IPS-NIHi7 (cell line): Measurements from ENCODE around the gene HYDIN.
"Not testable (repeated sequence)": the region's sequence is repeated elsewhere in the genome, so short reads cannot be mapped to it uniquely, and the experiment has no call there.

Source experiments
- DNase-seq: peaks from one replicate; pipeline ENCODE4 v3.0.0; 2012; ENCODE audit warnings: mixed read lengths; ENCODE audit errors: extremely low spot score

The HYDIN gene

DNA sequence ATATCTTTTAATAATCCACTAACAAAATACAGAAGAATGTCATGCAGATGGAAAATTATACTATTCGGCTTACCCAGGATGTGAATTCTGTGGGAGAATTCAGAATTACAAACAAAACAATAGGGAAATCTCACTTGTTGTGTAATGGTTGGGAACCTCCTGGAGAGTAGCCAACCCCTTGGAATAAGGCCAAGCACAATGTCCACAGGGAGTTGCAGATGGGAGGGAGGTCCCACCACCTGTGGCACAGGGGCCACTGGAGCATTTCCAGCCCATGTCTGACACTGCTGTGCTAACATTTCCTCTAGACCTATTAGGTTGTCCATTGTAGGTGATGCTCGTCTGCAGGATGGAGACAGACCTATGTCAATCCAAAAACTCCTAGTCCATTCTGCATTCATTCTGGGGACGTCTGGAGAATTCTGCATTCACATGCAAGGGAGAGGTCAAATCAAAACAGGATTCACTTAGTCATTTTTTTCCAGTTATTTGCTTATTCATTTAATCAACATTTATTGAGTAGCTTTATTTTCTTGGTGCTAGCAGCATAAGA, 120.8 kb downstream of the HYDIN start:
- DNase-seq: not testable (repeated sequence)

DNA sequence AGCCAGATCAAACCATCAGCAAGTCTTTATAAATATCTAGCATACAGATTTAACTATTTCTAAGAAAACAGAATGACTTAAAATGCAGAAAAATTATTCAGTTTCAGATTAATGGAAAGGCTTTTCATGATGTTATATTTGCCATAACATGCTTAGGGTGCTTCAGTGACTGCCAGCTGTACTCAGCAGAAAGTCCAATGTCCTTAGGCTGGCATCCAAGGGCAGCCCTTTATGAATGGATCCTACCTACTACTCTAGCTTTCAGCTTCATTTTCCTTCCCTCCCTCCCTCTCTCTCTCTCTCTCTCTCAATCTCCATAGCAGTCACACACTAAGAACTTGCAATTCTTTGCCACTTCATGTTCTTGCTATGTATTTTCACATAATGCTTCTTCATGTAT, 124.6 kb downstream of the HYDIN start:
- DNase-seq: not testable (repeated sequence)

DNA sequence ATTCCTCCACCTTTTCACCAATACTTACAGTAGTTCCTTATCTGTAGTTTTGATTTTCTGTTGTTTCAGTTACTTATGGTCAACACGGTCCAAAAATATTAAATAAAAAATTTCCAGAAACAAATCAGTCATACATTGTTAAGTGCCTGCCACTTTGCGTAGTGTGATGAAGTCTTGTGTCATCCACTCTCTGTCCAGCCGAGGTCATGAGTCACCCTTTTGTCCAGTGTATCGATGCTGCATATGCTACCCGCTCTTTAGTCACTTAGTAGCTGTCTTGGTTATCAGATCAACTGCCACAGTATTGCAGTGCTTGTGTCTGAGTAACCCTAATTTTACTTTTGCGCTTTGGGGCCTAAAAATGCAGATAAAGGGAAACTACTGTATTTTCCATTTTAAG, 146.9 kb downstream of the HYDIN start:
- DNase-seq: not testable (repeated sequence)

DNA sequence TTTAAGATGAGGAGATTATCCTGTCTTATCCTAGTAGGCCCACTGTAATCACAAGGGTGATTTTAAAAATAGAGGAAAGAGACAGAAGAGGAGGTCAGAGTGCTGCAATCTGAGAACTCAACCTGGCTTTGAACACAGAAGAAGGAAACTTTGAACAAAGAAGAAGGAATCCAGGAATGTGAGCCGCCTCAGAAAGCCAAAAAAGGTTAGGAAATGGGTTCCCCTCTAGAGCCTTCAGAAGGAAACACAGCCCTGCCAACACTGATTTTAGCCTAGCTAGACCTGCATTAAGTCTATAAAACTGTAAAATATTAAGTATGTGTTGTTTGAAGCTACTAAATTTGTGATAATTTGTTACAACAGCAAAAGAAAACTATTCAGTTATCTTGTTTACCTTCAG, 149.7 kb downstream of the HYDIN start:
- not testable (repeated sequence) for DNase-seq

DNA sequence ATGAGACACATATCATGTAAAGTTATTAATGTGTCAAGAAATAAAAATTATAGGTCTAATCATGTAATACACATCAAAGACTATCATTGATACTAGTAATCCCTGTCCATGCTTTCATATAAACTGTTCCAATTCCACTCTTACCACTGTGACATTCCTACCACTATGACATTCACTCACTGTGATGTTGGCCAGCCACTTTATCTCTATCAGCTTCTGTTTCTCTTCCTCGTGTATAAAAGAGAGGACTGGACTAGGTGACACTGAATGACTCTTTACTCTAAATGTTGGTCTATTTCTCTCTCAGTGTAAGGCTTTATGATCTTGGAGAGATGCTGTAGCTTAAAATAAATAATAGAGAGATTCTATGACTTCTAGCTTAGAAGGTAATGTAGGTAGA, 150.3 kb downstream of the HYDIN start:
- DNase-seq: not testable (repeated sequence)

DNA sequence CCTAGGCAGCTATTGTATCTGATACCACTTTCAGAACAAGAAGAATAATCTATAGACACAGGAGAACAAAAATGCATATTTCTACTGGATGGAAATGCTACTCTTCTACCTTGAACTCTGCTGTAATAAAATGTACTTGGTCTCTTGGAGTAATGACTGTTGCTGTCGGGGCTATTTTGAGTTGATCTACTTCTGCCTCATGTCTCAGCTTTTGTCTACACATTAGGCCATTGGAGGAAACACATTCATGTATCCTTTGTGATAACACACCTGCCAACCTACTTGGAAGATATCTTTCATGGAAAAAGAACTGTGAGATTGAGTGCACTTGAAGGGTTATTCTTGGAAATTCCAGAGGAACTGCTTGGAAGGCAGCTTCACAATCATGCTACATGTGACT, 159.9 kb downstream of the HYDIN start:
- DNase-seq: not testable (repeated sequence)

DNA sequence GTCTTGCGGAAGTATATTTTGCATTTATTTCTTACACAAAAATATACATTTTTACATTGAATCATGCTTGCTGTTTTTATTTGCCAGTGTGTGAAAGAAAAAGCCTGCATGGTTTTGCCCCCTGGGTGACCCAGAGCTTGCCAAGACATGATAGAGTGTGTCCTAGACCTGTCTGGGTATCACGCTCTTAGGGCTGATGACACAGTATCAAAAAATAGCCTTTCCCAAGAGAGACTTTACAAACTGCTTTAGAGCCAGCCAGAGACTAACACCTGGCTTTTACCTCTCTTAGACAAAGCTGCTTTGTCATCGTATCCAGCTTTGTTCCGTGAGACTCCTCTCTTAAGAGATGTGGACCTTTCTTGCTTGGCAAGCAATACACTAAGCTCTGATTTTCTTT, 160.7 kb downstream of the HYDIN start:
- DNase-seq: not testable (repeated sequence)

DNA sequence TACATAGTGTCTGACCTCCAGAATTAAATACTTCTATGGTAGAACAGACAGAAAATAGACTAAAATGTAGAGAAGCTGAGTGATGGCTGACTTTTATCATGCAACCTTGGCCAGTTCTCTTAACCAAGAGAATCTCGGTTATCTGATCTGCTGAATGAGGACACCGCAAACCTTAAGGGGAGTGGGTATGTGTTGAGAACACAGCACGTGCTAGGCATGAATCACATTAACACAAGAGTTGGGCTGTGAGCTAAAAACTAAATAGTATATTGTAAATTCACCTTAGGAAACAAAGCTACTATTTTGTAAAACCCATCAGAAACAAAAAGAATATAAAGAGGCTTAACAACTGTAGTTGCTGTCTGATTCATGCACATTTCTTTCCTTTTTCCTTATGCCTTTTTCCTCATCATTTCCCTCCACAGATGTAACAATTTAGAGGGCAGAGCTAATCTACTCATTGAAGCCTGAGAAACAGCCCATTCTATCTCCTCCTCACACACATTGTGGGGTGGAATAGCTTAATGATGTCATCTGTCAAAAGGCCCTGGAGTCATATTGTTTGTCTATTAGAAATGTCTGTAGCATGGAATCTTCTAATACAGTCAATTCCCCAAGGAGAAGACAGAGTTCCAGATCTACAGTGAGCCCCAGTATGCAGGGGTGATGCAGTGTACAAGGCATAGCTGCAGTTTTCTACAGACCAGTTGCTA, 176.5 kb downstream of the HYDIN start:
- not testable (repeated sequence) for DNase-seq

DNA sequence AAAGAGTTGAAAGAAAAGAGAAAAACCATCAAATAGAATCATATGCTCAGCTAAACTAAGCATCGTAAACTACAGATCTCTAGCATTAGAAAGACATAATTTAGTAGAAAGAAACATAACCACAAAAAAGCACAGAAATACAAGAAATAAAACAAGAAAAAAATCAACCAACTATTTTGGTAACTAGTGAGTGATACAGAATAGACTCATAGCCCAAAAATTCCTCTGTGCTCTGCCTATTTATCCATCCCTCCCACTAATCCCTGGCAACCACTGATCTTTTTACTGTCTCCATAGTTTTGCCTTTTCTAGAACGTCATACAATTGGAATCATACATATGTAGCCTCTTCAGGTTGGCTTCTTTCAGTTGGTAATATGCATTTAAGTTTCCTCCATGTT, 180.2 kb downstream of the HYDIN start:
- not testable (repeated sequence) for DNase-seq

DNA sequence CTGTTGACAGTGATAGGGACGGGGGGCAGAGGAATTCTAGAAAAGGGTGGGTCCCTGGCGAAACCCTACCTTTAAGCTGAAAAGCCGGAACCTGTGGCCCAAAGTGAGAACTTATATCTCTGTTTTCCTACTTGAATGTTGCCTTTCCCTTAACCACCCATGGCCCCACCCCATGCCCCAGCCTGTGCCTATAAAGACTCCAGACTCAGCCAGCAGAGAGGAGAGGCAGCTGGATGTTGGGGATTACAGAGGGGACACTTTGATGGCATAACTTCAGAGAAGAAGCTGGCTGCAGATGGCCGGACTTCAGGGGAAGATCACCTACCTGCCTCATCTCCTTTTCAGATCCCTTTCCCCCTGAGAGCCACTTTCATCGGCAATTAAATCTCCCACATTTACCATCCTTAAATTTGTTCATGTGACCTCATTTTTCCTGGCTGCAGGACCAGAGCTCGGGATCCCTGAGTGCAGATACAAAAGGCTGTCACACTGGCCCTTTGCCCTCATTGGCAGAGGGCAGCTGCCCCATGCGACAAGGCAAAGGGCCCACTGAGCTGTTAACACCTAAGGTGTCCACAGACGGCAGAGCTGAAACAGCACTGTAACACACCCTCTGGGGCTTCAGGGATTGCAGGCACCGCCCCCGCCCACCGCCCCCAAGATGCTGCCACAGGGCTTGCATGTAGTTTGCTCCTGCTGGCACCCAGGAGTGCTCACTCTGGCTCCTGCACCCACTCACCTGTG, 191.0 kb downstream of the HYDIN start:
- DNase-seq: not testable (repeated sequence)

DNA sequence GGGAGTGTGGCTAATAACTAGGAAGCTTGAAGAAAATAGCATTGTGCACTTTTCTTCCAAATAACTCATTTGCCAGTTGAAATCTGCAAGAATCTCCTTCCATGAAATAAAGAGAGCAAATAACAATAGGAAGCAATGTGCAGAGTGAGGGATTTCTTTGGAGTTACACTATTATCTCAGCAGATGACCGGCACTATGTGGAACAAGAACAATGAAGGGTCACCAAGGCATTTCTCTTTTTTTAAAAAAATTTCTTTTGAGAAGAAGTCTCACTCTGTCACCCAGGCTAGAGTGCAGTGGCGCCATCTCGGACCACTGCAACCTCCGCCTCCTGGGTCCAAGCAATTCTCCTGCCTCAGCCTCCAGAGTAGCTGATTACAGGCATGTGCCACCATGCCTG, 192.1 kb downstream of the HYDIN start:
- DNase-seq: not testable (repeated sequence)

DNA sequence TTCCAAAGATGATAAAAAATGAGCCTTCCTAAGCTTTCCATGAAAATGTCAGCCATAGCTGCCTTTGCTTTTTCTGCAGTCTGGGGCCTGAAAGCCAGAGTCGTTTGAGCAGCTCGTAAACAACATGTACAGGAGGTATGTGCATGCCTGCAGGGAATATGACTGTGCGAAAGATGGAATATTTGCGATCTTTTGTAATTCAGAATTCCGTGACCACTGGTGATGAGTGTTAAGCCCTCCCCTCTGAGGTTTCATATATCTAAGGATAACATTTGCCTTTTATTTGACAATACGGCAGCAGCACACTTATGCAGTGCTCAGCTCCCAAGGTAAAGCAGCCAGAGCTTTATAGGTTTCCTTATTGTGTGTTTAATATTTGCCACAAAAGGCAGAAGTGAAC, 192.5 kb downstream of the HYDIN start:
- not testable (repeated sequence) for DNase-seq

DNA sequence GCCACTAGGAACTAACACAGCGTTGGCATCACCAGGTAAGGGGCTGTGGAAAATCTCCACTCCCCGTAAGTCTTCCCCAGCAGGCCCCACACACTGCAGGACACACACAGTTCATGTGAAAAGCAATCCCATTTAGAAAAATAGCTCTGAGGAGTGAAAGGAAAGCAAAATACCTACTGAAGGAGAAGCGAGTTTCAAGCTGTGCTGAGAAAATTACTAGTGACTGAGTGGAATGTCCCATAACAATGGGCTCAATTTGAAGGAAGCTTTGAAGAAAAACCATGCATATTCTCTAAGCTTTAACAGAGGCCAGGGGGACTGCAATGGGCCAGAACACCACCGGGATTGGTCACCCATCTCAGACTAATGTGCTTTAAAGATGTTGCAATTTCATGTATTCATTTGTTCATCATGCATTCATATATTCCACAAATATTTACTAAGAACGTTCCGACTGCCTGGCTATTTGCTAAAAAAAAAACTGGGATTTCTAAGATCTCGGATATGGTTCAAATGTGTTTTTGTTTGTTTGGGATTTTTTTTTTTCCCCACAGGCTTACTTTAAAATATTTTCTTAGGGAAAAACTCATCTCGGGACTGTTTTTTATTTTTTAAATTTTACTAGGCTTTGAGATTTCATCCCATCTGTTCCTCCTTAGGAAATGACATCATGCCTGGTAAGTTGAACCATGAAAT, 202.3 kb downstream of the HYDIN start:
- not testable (repeated sequence) for DNase-seq

DNA sequence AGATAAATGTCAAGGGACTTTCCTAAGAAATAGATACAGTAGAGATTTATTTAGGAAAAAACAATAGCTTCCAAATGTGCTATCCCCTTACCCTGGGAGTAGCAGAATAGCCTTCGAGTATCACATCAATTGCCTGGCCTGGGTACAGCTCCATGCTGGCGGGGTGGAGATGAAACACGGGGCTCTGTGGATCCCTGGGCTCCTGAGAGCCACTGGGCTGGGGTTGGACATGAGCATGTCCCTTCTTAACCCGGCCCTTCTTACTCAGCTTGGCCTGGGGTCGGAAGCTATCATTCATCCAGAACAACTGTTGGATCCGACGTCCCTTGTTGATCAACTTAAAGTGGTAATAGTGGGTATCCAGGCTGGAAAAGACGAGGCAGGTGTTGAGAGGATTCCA, 203.0 kb downstream of the HYDIN start:
- DNase-seq: not testable (repeated sequence)

DNA sequence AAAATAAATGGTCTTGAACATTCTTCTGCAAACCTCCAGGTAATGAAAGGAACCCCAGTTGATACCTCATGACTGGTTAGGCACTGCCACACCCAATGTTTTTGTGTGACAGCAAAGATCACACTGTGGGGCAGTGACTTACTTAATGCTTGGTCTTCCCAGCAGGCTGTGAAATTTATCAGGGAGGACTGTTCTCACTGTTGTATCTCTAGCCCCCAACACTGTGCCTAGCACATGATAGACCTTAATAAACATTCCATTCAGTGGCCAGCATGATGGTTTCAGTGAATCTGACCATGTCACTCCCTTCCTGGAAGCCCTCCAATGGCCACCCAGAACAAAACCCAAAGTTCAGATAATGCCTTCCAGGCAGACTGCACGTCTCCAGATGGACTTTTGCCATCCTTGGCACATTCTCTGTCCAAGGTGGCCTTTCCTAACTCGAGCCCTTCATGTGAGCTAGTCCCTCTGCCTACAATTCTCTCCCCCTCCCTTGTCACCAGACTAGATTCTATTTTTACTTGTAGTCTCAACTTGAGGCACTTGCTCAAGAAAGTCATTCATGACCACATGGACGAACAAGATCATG, 206.6 kb downstream of the HYDIN start:
- not testable (repeated sequence) for DNase-seq

DNA sequence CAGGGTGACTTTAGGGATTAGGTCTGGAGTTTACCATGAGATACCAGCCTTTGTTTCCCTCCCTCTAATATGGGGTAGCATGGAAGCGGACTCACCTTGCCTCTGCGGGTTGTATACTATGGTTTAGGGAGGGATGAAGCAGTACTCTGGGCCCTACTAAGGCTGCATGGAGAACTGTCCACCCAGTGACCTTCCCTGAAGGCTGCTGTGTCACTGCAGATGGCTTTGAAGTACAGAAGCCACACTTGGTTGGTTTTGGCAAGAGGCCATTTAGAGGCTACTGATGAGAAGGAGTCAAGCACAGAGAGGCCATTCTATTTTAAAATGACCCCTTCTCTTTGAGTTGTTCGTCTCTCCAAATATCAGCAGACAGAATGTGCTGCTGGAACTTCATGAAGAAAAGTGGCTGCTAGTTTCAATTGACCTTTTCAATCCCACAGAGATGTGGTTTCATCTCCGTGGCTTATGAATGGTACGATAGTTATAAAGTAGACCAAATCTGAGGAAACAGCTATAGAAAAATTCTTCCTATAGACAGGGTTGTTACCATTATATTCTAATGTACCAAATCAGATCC, 208.5 kb downstream of the HYDIN start:
- DNase-seq: not testable (repeated sequence)

DNA sequence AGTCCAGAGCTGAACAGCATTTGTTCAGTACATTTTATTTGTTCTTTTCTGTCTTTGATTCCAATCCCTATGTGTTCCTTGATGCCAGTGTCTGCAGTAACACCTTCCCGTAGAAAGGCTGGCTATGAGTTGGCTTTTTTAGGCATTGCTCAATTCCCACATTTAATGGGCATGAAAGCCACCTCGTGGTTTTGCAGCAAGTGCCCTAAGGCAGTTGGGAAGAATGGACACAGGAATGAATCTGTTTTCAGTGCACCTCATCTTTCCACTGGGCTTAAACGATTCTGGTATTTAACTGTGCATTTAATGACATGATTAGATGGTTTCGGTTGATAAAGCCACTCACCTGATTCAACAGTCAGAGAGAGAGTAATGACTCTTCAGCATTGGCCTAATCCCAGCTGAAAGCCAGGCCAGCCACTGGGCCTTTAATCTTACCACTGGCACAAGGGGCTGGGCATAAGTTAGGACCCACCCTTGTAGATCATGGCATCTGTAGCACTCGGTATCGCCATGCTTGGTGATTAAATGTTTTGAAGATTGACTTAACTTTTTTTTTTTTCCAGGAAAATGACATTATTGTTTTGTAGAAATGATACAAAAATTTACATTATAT, 211.3 kb downstream of the HYDIN start:
- DNase-seq: not testable (repeated sequence)

DNA sequence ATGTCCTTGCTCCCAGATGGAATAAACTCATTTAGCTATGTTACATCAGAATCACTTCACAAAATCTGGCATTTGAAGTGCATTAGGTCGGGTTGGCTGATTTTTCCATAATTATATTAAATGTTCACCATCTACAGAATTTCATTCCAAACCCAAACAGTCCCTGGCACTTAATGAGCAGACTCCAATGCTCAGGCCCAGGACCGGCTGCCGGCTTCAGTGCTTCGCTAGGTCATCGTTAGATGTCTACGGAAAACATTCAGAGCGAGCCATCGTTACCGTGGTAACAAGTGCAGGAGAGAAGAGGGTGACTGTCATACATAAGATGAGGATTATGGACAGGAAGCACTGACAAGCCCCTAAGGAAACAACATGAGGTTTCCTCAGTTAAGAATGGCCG, 215.1 kb downstream of the HYDIN start:
- not testable (repeated sequence) for DNase-seq

DNA sequence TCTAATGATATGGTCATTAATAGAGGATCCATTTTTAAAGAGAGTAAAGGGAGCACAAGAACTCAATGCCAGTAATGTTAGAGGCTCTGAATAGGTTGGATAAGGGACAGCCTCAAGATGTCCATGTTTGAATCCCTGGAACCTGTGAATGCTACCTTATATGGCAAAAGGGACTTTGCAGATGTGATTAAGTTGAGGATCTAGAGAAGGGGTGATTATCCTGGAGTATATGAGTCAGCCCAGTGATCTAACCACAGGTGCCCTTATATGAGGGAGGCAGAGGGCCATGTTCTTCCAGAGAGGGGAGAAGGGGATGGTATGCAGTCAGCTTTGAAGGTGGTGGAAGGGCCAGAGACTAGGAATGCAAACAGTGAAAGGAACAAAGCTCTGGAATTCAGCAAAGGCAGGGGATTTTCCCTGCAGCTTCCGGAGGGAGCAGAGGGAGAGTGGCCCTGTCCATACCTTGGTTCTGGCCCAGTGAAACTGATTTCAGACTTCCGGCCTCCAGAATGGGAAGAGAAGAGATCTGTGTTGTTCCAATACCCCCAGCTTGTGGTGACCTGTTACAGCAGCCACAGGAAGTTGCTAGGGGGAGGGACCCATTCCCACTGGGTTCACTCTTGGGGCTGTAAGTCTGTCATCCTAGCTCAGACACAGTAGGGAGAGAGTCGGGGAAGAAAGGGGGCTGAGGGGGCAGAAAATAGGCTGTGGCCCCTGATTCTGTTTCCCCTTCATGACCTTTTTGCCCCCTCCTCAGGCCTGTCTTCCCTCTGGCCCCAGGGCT, 220.9 kb downstream of the HYDIN start:
- not testable (repeated sequence) for DNase-seq

DNA sequence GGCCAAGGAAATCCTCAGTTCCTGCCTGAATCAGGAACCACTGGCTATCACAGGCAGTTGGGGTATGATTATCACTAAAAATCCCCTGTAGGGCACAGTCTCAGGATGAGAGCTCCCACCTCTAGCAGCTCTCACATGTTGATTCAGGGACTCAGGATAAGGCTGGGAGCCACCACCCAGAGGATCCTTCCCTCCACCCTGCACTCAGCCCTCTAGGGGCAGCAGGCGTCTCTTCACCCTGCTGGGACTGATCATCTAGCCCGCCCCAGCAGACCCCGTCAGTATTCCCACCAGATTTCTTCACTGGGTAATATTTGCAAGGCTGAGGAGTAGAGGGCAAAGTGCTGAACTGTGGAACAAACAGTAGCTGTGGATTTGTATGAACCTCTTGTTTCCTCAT, 224.0 kb downstream of the HYDIN start:
- not testable (repeated sequence) for DNase-seq
